ENCODE results near the gene LBH. TPM values are rescaled to one million over a fixed set of nuclear protein-coding genes. Genes with fewer than 3 reads are reported as not detected.

Gene LBH
- total and polyA plus RNA-seq, 2 experiments from 2014 or later = 17.5 to 30.3 TPM

DNA sequence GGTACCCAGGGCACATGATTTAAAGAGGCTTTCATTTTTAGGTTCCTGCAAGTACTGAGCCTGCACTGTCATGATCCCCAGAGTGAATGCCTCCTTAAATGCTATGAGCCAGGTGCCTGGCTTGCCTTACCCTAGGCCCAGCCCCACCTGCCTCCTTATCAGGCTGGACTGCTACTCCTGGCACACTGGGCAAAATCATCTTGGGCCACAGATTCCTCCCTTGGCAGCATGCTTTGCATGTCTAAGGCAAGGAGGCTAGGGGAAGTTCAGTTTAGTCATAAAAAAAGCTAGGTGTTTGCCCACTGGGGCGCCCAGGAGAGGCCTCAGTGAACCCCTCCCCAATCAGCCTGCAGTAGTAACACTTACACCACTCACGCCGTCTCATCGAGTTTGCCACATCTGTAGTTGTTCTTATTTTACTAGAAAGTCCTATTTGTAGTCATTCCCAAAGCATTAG, 45.1 kb downstream of the LBH start:
- H3K27ac ChIP-seq (ENCODE audit: low read depth) = no peak overlapping the region
- H4K20me1 ChIP-seq (replicated peaks; ENCODE audit: insufficient read depth) = no peaks in the 10 kb centered on the region
- no peaks in the 10 kb centered on the region for H3K36me3 ChIP-seq (ENCODE audit: insufficient read depth)
- H3K27me3 Mint-ChIP-seq (ENCODE audit: insufficient read depth, low read depth, poor library complexity) = peaks cover 3% of the 10 kb centered on the region
- H3K36me3 Mint-ChIP-seq (ENCODE audit: low read depth) = no peaks in the 10 kb centered on the region; the same call in 2 of the 3 replicates
- H3K4me1 Mint-ChIP-seq = no peaks in the 10 kb centered on the region; the same call in 2 of the 3 replicates
- H2AFZ ChIP-seq = peak overlapping the region; percentile 47; the same call in 1 of the 2 replicates
- peak; percentile 34; the same call in 2 of the 3 replicates for ATAC-seq
- H3K79me2 ChIP-seq (replicated peaks; ENCODE audit: insufficient read depth) = no peaks in the 10 kb centered on the region
- H3K9me3 Mint-ChIP-seq = no peaks in the 10 kb centered on the region; the same call in 2 of the 3 replicates
- no peak for DNase-seq (ENCODE audit: low spot score)
- no peak overlapping the region for H3K4me3 Mint-ChIP-seq
- H3K9me2 ChIP-seq (ENCODE audit: insufficient read depth) = peaks cover 6% of the 10 kb centered on the region; the same call in 1 of the 2 replicates
- H3K27ac Mint-ChIP-seq = no peak overlapping the region
- no peaks in the 10 kb centered on the region for H3K4me1 ChIP-seq (ENCODE audit: insufficient read depth)
- no peaks in the 10 kb centered on the region for H3F3A ChIP-seq (replicated peaks; ENCODE audit: low read depth)
- H3K27me3 ChIP-seq (ENCODE audit: insufficient read depth) = no peaks in the 10 kb centered on the region
- no peak overlapping the region for H3K4me2 ChIP-seq
- no peak for TF ChIP-seq STAT1 (IDR thresholded peaks at IDR 0.05; ENCODE audit: unreplicated experiment)
- TF ChIP-seq, protein P1, sequence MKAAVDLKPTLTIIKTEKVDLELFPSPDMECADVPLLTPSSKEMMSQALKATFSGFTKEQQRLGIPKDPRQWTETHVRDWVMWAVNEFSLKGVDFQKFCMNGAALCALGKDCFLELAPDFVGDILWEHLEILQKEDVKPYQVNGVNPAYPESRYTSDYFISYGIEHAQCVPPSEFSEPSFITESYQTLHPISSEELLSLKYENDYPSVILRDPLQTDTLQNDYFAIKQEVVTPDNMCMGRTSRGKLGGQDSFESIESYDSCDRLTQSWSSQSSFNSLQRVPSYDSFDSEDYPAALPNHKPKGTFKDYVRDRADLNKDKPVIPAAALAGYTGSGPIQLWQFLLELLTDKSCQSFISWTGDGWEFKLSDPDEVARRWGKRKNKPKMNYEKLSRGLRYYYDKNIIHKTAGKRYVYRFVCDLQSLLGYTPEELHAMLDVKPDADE (IDR thresholded peaks at IDR 0.05) = no peak
- no peak for TF ChIP-seq JUNB (IDR thresholded peaks at IDR 0.05; ENCODE audit: unreplicated experiment)
- TF ChIP-seq EZH2 (IDR thresholded peaks at IDR 0.05; ENCODE audit: low read depth, unreplicated experiment) = no peak
- TF ChIP-seq ZNF331 (CRISPR knock-in tag; IDR thresholded peaks at IDR 0.05; ENCODE audit: low read depth) = no peak
- no peak for TF ChIP-seq NANOG (IDR thresholded peaks at IDR 0.05; ENCODE audit: borderline replicate concordance)
- TF ChIP-seq ZNF114 (CRISPR knock-in tag; IDR thresholded peaks at IDR 0.05) = no peak
- TF ChIP-seq, protein P2, sequence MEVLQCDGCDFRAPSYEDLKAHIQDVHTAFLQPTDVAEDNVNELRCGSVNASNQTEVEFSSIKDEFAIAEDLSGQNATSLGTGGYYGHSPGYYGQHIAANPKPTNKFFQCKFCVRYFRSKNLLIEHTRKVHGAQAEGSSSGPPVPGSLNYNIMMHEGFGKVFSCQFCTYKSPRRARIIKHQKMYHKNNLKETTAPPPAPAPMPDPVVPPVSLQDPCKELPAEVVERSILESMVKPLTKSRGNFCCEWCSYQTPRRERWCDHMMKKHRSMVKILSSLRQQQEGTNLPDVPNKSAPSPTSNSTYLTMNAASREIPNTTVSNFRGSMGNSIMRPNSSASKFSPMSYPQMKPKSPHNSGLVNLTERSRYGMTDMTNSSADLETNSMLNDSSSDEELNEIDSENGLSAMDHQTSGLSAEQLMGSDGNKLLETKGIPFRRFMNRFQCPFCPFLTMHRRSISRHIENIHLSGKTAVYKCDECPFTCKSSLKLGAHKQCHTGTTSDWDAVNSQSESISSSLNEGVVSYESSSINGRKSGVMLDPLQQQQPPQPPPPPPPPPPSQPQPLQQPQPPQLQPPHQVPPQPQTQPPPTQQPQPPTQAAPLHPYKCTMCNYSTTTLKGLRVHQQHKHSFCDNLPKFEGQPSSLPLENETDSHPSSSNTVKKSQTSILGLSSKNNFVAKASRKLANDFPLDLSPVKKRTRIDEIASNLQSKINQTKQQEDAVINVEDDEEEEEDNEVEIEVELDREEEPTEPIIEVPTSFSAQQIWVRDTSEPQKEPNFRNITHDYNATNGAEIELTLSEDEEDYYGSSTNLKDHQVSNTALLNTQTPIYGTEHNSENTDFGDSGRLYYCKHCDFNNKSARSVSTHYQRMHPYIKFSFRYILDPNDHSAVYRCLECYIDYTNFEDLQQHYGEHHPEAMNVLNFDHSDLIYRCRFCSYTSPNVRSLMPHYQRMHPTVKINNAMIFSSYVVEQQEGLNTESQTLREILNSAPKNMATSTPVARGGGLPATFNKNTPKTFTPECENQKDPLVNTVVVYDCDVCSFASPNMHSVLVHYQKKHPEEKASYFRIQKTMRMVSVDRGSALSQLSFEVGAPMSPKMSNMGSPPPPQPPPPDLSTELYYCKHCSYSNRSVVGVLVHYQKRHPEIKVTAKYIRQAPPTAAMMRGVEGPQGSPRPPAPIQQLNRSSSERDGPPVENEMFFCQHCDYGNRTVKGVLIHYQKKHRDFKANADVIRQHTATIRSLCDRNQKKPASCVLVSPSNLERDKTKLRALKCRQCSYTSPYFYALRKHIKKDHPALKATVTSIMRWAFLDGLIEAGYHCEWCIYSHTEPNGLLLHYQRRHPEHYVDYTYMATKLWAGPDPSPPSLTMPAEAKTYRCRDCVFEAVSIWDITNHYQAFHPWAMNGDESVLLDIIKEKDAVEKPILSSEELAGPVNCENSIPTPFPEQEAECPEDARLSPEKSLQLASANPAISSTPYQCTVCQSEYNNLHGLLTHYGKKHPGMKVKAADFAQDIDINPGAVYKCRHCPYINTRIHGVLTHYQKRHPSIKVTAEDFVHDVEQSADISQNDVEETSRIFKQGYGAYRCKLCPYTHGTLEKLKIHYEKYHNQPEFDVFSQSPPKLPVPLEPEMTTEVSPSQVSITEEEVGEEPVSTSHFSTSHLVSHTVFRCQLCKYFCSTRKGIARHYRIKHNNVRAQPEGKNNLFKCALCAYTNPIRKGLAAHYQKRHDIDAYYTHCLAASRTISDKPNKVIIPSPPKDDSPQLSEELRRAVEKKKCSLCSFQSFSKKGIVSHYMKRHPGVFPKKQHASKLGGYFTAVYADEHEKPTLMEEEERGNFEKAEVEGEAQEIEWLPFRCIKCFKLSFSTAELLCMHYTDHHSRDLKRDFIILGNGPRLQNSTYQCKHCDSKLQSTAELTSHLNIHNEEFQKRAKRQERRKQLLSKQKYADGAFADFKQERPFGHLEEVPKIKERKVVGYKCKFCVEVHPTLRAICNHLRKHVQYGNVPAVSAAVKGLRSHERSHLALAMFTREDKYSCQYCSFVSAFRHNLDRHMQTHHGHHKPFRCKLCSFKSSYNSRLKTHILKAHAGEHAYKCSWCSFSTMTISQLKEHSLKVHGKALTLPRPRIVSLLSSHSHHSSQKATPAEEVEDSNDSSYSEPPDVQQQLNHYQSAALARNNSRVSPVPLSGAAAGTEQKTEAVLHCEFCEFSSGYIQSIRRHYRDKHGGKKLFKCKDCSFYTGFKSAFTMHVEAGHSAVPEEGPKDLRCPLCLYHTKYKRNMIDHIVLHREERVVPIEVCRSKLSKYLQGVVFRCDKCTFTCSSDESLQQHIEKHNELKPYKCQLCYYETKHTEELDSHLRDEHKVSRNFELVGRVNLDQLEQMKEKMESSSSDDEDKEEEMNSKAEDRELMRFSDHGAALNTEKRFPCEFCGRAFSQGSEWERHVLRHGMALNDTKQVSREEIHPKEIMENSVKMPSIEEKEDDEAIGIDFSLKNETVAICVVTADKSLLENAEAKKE (CRISPR knock-in tag; IDR thresholded peaks at IDR 0.05) = no peak
- no peak for TF ChIP-seq EZH2phosphoT487 (IDR thresholded peaks at IDR 0.05; ENCODE audit: unreplicated experiment)
- TF ChIP-seq POLR2AphosphoS5 (IDR thresholded peaks at IDR 0.05; ENCODE audit: low read depth) = no peak
- TF ChIP-seq CREB1 (CRISPR knock-in tag; IDR thresholded peaks at IDR 0.05; ENCODE audit: low read depth) = no peak
- TF ChIP-seq, protein P3, sequence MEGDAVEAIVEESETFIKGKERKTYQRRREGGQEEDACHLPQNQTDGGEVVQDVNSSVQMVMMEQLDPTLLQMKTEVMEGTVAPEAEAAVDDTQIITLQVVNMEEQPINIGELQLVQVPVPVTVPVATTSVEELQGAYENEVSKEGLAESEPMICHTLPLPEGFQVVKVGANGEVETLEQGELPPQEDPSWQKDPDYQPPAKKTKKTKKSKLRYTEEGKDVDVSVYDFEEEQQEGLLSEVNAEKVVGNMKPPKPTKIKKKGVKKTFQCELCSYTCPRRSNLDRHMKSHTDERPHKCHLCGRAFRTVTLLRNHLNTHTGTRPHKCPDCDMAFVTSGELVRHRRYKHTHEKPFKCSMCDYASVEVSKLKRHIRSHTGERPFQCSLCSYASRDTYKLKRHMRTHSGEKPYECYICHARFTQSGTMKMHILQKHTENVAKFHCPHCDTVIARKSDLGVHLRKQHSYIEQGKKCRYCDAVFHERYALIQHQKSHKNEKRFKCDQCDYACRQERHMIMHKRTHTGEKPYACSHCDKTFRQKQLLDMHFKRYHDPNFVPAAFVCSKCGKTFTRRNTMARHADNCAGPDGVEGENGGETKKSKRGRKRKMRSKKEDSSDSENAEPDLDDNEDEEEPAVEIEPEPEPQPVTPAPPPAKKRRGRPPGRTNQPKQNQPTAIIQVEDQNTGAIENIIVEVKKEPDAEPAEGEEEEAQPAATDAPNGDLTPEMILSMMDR (conservative IDR thresholded peaks at IDR 0.05; ENCODE audit: low read depth in 2 of 2) = no peak
- TF ChIP-seq, protein P4, sequence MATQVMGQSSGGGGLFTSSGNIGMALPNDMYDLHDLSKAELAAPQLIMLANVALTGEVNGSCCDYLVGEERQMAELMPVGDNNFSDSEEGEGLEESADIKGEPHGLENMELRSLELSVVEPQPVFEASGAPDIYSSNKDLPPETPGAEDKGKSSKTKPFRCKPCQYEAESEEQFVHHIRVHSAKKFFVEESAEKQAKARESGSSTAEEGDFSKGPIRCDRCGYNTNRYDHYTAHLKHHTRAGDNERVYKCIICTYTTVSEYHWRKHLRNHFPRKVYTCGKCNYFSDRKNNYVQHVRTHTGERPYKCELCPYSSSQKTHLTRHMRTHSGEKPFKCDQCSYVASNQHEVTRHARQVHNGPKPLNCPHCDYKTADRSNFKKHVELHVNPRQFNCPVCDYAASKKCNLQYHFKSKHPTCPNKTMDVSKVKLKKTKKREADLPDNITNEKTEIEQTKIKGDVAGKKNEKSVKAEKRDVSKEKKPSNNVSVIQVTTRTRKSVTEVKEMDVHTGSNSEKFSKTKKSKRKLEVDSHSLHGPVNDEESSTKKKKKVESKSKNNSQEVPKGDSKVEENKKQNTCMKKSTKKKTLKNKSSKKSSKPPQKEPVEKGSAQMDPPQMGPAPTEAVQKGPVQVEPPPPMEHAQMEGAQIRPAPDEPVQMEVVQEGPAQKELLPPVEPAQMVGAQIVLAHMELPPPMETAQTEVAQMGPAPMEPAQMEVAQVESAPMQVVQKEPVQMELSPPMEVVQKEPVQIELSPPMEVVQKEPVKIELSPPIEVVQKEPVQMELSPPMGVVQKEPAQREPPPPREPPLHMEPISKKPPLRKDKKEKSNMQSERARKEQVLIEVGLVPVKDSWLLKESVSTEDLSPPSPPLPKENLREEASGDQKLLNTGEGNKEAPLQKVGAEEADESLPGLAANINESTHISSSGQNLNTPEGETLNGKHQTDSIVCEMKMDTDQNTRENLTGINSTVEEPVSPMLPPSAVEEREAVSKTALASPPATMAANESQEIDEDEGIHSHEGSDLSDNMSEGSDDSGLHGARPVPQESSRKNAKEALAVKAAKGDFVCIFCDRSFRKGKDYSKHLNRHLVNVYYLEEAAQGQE (IDR thresholded peaks at IDR 0.05; ENCODE audit: unreplicated experiment) = no peak
- no peak overlapping the region for H3K4me3 ChIP-seq
